GM12878 (cell line): ENCODE results near the gene COX10.

Experiments used
- CREB1 ChIP-seq: IDR thresholded peaks from 2 replicates; pipeline ENCODE4 v1.6.1; 2012; ENCODE audit warnings: low read depth, mild to moderate bottlenecking, inconsistent platforms
- POLR2A ChIP-seq: IDR thresholded peaks from 2 replicates; pipeline ENCODE4 v1.6.1; 2011; ENCODE audit warnings: low read depth, mild to moderate bottlenecking, low read length
- POLR2AphosphoS5 ChIP-seq: IDR thresholded peaks from 2 replicates; pipeline ENCODE4 v1.6.1; 2011; ENCODE audit warnings: mild to moderate bottlenecking, low read length, inconsistent platforms
- RAD21 ChIP-seq: IDR thresholded peaks from 2 replicates; pipeline ENCODE4 v1.6.1; 2011; ENCODE audit warnings: mild to moderate bottlenecking, low read depth, low read length, moderate library complexity; ENCODE audit not compliant: insufficient read depth
- SP1 ChIP-seq: IDR thresholded peaks from one replicate; pipeline ENCODE4 v1.6.1; 2011; ENCODE audit warnings: low read depth, low read length
- YBX1 ChIP-seq: fragments of 450-650 bp; IDR thresholded peaks from 2 replicates; pipeline ENCODE4 v1.6.1; 2016; ENCODE audit warnings: antibody characterized with exemption
- TF ChIP-seq, protein P1 (sequence below), 3 experiments: IDR thresholded peaks in 2 of 3; conservative IDR thresholded peaks in 1 of 3; 2 replicates each; pipeline ENCODE4 v1.5.1; 2011; ENCODE audit warnings: low read depth in 3 of 3, low read length in 3 of 3, mild to moderate bottlenecking in 3 of 3, control low read depth in 2 of 3, moderate library complexity in 2 of 3, inconsistent platforms in 1 of 3, mixed read lengths in 1 of 3; ENCODE audit not compliant: control insufficient read depth in 2 of 3, insufficient read depth in 1 of 3; ENCODE audit errors: extremely low read depth in 1 of 3

- TF ChIP-seq RAD21 (no peak), POLR2A (no peak), POLR2AphosphoS5 (no peak), CREB1 (no peak), YBX1 (no peak), SP1 (no peak)
- TF ChIP-seq, protein P1, sequence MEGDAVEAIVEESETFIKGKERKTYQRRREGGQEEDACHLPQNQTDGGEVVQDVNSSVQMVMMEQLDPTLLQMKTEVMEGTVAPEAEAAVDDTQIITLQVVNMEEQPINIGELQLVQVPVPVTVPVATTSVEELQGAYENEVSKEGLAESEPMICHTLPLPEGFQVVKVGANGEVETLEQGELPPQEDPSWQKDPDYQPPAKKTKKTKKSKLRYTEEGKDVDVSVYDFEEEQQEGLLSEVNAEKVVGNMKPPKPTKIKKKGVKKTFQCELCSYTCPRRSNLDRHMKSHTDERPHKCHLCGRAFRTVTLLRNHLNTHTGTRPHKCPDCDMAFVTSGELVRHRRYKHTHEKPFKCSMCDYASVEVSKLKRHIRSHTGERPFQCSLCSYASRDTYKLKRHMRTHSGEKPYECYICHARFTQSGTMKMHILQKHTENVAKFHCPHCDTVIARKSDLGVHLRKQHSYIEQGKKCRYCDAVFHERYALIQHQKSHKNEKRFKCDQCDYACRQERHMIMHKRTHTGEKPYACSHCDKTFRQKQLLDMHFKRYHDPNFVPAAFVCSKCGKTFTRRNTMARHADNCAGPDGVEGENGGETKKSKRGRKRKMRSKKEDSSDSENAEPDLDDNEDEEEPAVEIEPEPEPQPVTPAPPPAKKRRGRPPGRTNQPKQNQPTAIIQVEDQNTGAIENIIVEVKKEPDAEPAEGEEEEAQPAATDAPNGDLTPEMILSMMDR (IDR thresholded peaks at IDR 0.05 in 2 of 3, conservative IDR thresholded peaks at IDR 0.05 in 1 of 3; ENCODE audit: control insufficient read depth in 2 of 3, extremely low read depth in 1 of 3, insufficient read depth in 1 of 3, low read depth in 3 of 3, low read length in 3 of 3) = no peak
Measured at GRCh38 chr17:14091367-14091766, 22.1 kb downstream of the COX10 start.
